ENCODE results near the gene CC2D1A.
"Not testable (repeated sequence)": the region's sequence is repeated elsewhere in the genome, so short reads cannot be mapped to it uniquely, and the experiment has no call there.

DNA sequence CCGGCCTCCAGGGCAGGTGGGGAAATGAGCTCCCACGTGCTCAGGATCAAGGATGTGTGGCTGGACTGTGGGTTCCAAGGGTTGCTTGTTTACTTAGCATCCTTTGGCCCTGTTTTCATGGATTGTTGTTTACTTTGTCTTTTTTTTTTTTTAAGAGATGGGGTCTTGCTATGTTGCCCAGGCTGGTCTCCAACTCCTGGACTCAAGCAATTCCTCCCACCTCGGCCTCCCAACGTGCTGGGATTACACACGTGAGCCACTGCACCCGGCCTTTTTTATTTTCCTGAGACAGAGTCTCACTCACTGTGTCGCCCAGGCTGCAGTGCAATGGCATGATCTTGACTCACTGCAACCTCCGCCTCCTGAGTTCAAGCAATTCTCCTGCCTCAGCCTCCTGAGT lies 61.2 kb downstream of the CC2D1A start:
- TF ChIP-seq CTCF (conservative IDR thresholded peaks at IDR 0.05; ENCODE audit: low read length); EZH2phosphoT487 (IDR thresholded peaks at IDR 0.05; ENCODE audit: borderline replicate concordance, low read depth, low read length): not testable (repeated sequence)

Measured in OCI-LY7 (cell line).